Fibroblast of lung (primary cell): Measurements from ENCODE around the gene FAM114A1.

Source experiments
- EZH2 ChIP-seq: IDR thresholded peaks from 2 replicates; pipeline ENCODE4 v1.5.1; 2012; ENCODE audit warnings: low read length, control low read depth, mild to moderate bottlenecking; ENCODE audit errors: missing control alignments
- TF ChIP-seq, protein P1 (sequence below), 2 donors: IDR thresholded peaks in 1 of 2; conservative IDR thresholded peaks in 1 of 2; 1 replicate in 1 of 2; 2 replicates in 1 of 2; pipeline ENCODE4 v1.5.1; 2011 to 2012; ENCODE audit warnings: low read length in 2 of 2, control low read depth in 1 of 2, inconsistent platforms in 1 of 2, low read depth in 1 of 2, mild to moderate bottlenecking in 1 of 2

- no peak for TF ChIP-seq EZH2
- TF ChIP-seq, protein P1, sequence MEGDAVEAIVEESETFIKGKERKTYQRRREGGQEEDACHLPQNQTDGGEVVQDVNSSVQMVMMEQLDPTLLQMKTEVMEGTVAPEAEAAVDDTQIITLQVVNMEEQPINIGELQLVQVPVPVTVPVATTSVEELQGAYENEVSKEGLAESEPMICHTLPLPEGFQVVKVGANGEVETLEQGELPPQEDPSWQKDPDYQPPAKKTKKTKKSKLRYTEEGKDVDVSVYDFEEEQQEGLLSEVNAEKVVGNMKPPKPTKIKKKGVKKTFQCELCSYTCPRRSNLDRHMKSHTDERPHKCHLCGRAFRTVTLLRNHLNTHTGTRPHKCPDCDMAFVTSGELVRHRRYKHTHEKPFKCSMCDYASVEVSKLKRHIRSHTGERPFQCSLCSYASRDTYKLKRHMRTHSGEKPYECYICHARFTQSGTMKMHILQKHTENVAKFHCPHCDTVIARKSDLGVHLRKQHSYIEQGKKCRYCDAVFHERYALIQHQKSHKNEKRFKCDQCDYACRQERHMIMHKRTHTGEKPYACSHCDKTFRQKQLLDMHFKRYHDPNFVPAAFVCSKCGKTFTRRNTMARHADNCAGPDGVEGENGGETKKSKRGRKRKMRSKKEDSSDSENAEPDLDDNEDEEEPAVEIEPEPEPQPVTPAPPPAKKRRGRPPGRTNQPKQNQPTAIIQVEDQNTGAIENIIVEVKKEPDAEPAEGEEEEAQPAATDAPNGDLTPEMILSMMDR (conservative IDR thresholded peaks at IDR 0.05 in 1 of 2, IDR thresholded peaks at IDR 0.05 in 1 of 2; ENCODE audit: low read depth in 1 of 2, low read length in 2 of 2) = no peak
Measured at GRCh38 chr4:38980903-38981676, 113.5 kb downstream of the FAM114A1 start.
